Neutrophil (primary cell): ENCODE data around the gene TMEM181.

ENCODE experiments used
- H3K27ac ChIP-seq: fragments of 200-600 bp; sonication (generic); 2 replicates; pipeline ENCODE4 v1.5.1; 2016; ENCODE audit warnings: mild to moderate bottlenecking, moderate library complexity
- H3K27me3 ChIP-seq: fragments of 200-600 bp; sonication (generic); 2 replicates; pipeline ENCODE4 v1.6.0; 2016; ENCODE audit warnings: mild to moderate bottlenecking
- H3K36me3 ChIP-seq: fragments of 200-600 bp; sonication (generic); 2 replicates; pipeline ENCODE4 v1.5.1; 2017
- H3K4me1 ChIP-seq, 2 experiments: fragments of 200-600 bp in 1 of 2; sonication (generic) in 1 of 2; 1 replicate in 1 of 2; 2 replicates in 1 of 2; pipeline versions ENCODE4 v1.5.1 to v1.6.1; 2013 to 2016; ENCODE audit warnings: low read depth in 1 of 2, low read length in 1 of 2, mild to moderate bottlenecking in 1 of 2, moderate library complexity in 1 of 2; ENCODE audit not compliant: control insufficient read depth in 1 of 2, insufficient read depth in 1 of 2
- H3K4me3 ChIP-seq, 2 experiments: fragments of 200-600 bp in 1 of 2; sonication (generic) in 1 of 2; 1 replicate in 1 of 2; 2 replicates in 1 of 2; pipeline ENCODE4 v1.5.1; 2013 to 2016; ENCODE audit warnings: low read depth in 1 of 2, low read length in 1 of 2, mild to moderate bottlenecking in 1 of 2, moderate library complexity in 1 of 2
- H3K9me3 ChIP-seq: fragments of 200-600 bp; sonication (generic); 2 replicates; pipeline ENCODE4 v1.5.1; 2016
- CTCF ChIP-seq: fragments of 200-600 bp; sonication (generic); IDR thresholded peaks from 2 replicates; pipeline ENCODE4 v1.5.1; 2016; ENCODE audit warnings: antibody characterized with exemption

TMEM181 gene

GRCh38 chr6:158571826-158572652, 12.1 kb downstream of the TMEM181 start:
- H3K27ac ChIP-seq = no peak overlapping the region
- no peaks in the 10 kb centered on the region for H3K9me3 ChIP-seq
- no peak for TF ChIP-seq CTCF
- H3K36me3 ChIP-seq = no peaks in the 10 kb centered on the region
- H3K4me3 ChIP-seq = no peak overlapping the region
- H3K27me3 ChIP-seq = peaks cover 6% of the 10 kb centered on the region
- H3K4me1 ChIP-seq = peaks cover 3 to 5% of the 10 kb centered on the region in 2 experiments

- Histone ChIP-seq H3K9me3 (no peaks in the 10 kb centered on the region), H3K27me3 (peaks cover 3% of the 10 kb centered on the region), H3K4me3 (no peak overlapping the region), H3K27ac (no peak overlapping the region), H3K36me3 (no peaks in the 10 kb centered on the region), H3K4me1 (peaks cover 3 to 5% of the 10 kb centered on the region in 2 experiments)
- no peak for TF ChIP-seq CTCF
These were observed 13.0 kb downstream of the TMEM181 start for GRCh38 chr6:158572653-158573541.

- H3K27ac ChIP-seq = no peak overlapping the region
- no peaks in the 10 kb centered on the region for H3K9me3 ChIP-seq
- H3K4me1 ChIP-seq = peaks cover 3 to 5% of the 10 kb centered on the region in 2 experiments
- H3K36me3 ChIP-seq = no peaks in the 10 kb centered on the region
- H3K27me3 ChIP-seq = no peaks in the 10 kb centered on the region
- no peak for TF ChIP-seq CTCF
- H3K4me3 ChIP-seq = no peak overlapping the region
These were observed 13.6 kb downstream of the TMEM181 start for GRCh38 chr6:158573542-158573931.

- no peaks in the 10 kb centered on the region for H3K27me3 ChIP-seq
- no peaks in the 10 kb centered on the region for H3K9me3 ChIP-seq
- no peaks in the 10 kb centered on the region for H3K36me3 ChIP-seq
- no peak overlapping the region for H3K27ac ChIP-seq
- no peak overlapping the region for H3K4me3 ChIP-seq
- TF ChIP-seq CTCF = no peak
- H3K4me1 ChIP-seq = peaks cover under 1 to 2% of the 10 kb centered on the region in 2 experiments
These were observed 14.9 kb downstream of the TMEM181 start for GRCh38 chr6:158574800-158575199.

- Histone ChIP-seq H3K36me3 (no peaks in the 10 kb centered on the region), H3K4me1 (no peaks in the 10 kb centered on the region)
- no peak for TF ChIP-seq CTCF
These were observed 15.7 kb downstream of the TMEM181 start for GRCh38 chr6:158575550-158575949.

More at GRCh38 chr6:158575550-158575949, 15.7 kb downstream of the TMEM181 start:
- H3K9me3 ChIP-seq = no peaks in the 10 kb centered on the region
- H3K4me3 ChIP-seq = no peak overlapping the region
- no peak overlapping the region for H3K27ac ChIP-seq
- H3K27me3 ChIP-seq = no peaks in the 10 kb centered on the region
